Adrenal gland (tissue), 12 donors: ENCODE results near the gene C1orf232. TPM values are rescaled to one million over a fixed set of nuclear protein-coding genes. Genes with fewer than 3 reads are reported as not detected.

Experiments used
- DNase-seq, 7 donors: peaks; one replicate each; pipeline ENCODE4 v3.0.0-alpha.2; 2019 to 2020
- H3K27ac ChIP-seq, 5 donors: fragments of 200-600 bp; sonication (generic) in 4 of 5; 1 replicate in 3 of 5; 2 replicates in 2 of 5; pipeline versions ENCODE4 v1.5.1 to v1.8.0; 2016 to 2020; ENCODE audit warnings: mild to moderate bottlenecking in 1 of 5
- H3K27me3 ChIP-seq: fragments of 200-600 bp; 2 replicates; pipeline ENCODE4 v1.8.0; 2021
- H3K36me3 ChIP-seq, 2 donors: fragments of 200-600 bp; replicated peaks in 1 of 2; 1 replicate in 1 of 2; 2 replicates in 1 of 2; pipeline versions ENCODE4 v1.5.1 to v1.8.0; 2018 to 2022
- H3K4me1 ChIP-seq, 2 donors: fragments of 200-600 bp; replicated peaks in 1 of 2; 1 replicate in 1 of 2; 2 replicates in 1 of 2; pipeline versions ENCODE4 v1.5.1 to v1.8.0; 2018 to 2021
- H3K4me3 ChIP-seq, 4 donors: fragments of 200-600 bp; sonication (generic) in 3 of 4; one replicate each; pipeline ENCODE4 v1.5.1; 2016 to 2018
- H3K9me3 ChIP-seq, 3 donors: fragments of 200-600 bp; sonication (generic) in 1 of 3; replicated peaks in 1 of 3; 1 replicate in 2 of 3; 2 replicates in 1 of 3; pipeline versions ENCODE4 v1.5.1 to v1.8.0; 2016 to 2021
- CTCF ChIP-seq, 6 experiments: fragments of 450-650 bp in 4 of 6; fragments of 200-600 bp in 2 of 6; sonication (generic) in 1 of 6; IDR thresholded peaks; 1 replicate in 5 of 6; 2 replicates in 1 of 6; pipeline versions ENCODE4 v1.5.1 to v1.8.0; 2016 to 2021; ENCODE audit warnings: antibody characterized with exemption in 6 of 6, mild to moderate bottlenecking in 2 of 6, moderate library complexity in 1 of 6
- POLR2A ChIP-seq, 2 donors: fragments of 450-650 bp; IDR thresholded peaks; one replicate each; pipeline ENCODE4 v1.6.1; 2017; ENCODE audit warnings: antibody characterized with exemption in 2 of 2, mild to moderate bottlenecking in 2 of 2, moderate library complexity in 1 of 2
- WGBS, 4 donors: extraction: QIAGEN DNeasy Blood & Tissue Kit in 2 of 4; methylation state at CpG; one replicate each; pipeline versions ENCODE4 v1.1.5 to v1.1.7; 2013 to 2017; 5-methylcytosine and 5-hydroxymethylcytosine counted together
- intact Hi-C, 2 donors: fragments of 100-400 bp; cut with DNase I; formaldehyde crosslinking; loops; one replicate each; pipeline versions ENCODE4 v1.14.1 to v1.15.0; 2022 to 2023
- polyA plus RNA-seq, 3 donors: library from polyadenylated mRNA; stranded (reverse); fragments of 200-250 nt in 2 of 3; fragments of 350-450 nt in 1 of 3; fragmentation: Illumina TruSeq in 1 of 3; extraction: RNeasy Lipid Tissue Mini Kit (QIAGEN cat#74804) in 1 of 3; gene quantifications; one replicate each; pipeline ENCODE4 v1.2.3, GENCODE V29; 2013 to 2014
- total RNA-seq, 9 donors: library from RNA; depleted of rRNA in 4 of 9; stranded (reverse); fragments of >200 nt in 4 of 9; fragments of 120-200 nt in 1 of 9; fragmentation: NEBNext Ultra II Directional in 1 of 9; extraction: Animal tissue kit (Norgen Biotek cat#: 25700) in 1 of 9; gene quantifications; one replicate each; pipeline versions ENCODE4 v1.1.0 to v1.2.4, GENCODE V29; 2013 to 2023
- donor health status: healthy with polysubstance abuse.
- donor health status: Bipolar disorder and iron deficiency.
- donor health status: DM: yes; HTN: yes; CAD: no.
- donor health status: DM: no; HTN: no; CAD: no.
- donor health status: DM: no; HTN: no; CAD: no.
- donor health status: DM: yes; HTN: yes; CAD: no.

The C1orf232 gene
- total and polyA plus RNA-seq, 12 donors, result not detected

- no peaks in the 10 kb centered on the region for H3K27me3 ChIP-seq
These were observed 43.4 kb downstream of the C1orf232 start for GRCh38 chr1:26125382-26125781.

GRCh38 chr1:26124418-26125331 lies 44.1 kb downstream of the C1orf232 start:
- TF ChIP-seq POLR2A (IDR thresholded peaks at IDR 0.05) (no peak), CTCF (IDR thresholded peaks at IDR 0.05) (no peak)
- no peaks in the 10 kb centered on the region for H3K36me3 ChIP-seq
- no peak for DNase-seq
- WGBS, 4 donors, result 85 to 88% (median 86%) methylated on average over 4 of the region's 4 CpGs
- no peaks in the 10 kb centered on the region for H3K27me3 ChIP-seq
- peaks cover 0 to 25% of the 10 kb centered on the region in 2 donors for H3K4me1 ChIP-seq
- intact Hi-C loops, result no loop called here
- H3K27ac ChIP-seq, result no peak overlapping the region
- no peaks in the 10 kb centered on the region for H3K9me3 ChIP-seq
- H3K4me3 ChIP-seq, result no peak overlapping the region

More at GRCh38 chr1:26125382-26125781, 43.4 kb downstream of the C1orf232 start:
- Histone ChIP-seq H3K9me3 (no peaks in the 10 kb centered on the region), H3K27ac (no peak overlapping the region), H3K4me1 (peaks cover 0 to 25% of the 10 kb centered on the region in 2 donors), H3K4me3 (no peak overlapping the region), H3K36me3 (no peaks in the 10 kb centered on the region)
- intact Hi-C loops, result no loop called here
- no peak for DNase-seq
- TF ChIP-seq POLR2A (IDR thresholded peaks at IDR 0.05) (no peak), CTCF (IDR thresholded peaks at IDR 0.05) (no peak)

GRCh38 chr1:26122988-26123973 lies 45.5 kb downstream of the C1orf232 start:
- Histone ChIP-seq H3K27ac (peak overlapping the region in 2 of 5 donors; percentile 4 to 67), H3K4me1 (peaks cover 0 to 25% of the 10 kb centered on the region in 2 donors), H3K27me3 (no peaks in the 10 kb centered on the region), H3K4me3 (no peak overlapping the region), H3K9me3 (no peaks in the 10 kb centered on the region), H3K36me3 (peaks cover 0 to 9% of the 10 kb centered on the region in 2 donors)
- peak in 2 of 7 donors; percentile 18 to 20 for DNase-seq
- intact Hi-C loops, result no loop called here
- TF ChIP-seq CTCF (IDR thresholded peaks at IDR 0.05) (no peak), POLR2A (IDR thresholded peaks at IDR 0.05) (no peak)
- WGBS, 4 donors, result 78 to 84% (median 80%) methylated on average over 7 of the region's 7 CpGs
